ENCODE data around the gene XPO4.
"Not testable (repeated sequence)": the region's sequence is repeated elsewhere in the genome, so short reads cannot be mapped to it uniquely, and the experiment has no call there.

The XPO4 gene

DNA sequence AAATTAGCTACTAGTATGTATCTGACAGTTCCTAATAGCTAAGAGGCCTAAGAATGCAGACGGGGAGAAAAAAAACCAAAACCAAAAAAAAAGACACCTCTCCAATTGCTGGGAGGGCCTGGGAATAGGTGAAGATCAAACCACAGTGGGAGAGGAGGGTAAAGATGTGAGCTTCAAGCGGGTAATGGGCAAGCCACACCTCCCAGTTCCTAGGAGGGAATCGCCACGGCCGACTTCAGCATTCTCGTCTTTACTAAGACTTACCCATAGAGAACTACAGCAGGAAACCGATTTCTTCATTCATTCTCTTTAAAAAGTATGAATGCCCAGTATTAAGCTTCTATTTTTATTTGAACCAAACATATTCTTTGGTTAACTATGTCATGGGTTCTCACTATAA is 123.1 kb downstream of the XPO4 start:
- FAIRE-seq, result no peak

DNA sequence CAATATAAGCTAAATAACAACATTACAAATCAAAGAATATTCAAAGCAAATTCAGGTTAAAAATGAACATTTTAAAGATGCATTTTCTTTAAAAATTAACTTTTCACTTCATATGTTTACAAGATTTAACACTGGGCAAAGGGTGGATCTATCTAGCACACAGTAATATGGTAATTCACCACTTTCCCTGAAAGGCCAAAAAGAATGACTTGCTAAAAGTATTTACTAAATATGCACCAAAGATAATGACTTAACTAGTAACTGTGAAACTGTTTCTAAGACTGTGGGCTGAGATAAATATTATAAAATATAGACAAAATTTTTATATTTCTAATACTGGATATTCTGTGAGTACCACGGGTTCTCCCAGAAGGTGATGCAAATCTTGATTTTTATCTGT is 124.2 kb downstream of the XPO4 start:
- peak; percentile 9 for FAIRE-seq

DNA sequence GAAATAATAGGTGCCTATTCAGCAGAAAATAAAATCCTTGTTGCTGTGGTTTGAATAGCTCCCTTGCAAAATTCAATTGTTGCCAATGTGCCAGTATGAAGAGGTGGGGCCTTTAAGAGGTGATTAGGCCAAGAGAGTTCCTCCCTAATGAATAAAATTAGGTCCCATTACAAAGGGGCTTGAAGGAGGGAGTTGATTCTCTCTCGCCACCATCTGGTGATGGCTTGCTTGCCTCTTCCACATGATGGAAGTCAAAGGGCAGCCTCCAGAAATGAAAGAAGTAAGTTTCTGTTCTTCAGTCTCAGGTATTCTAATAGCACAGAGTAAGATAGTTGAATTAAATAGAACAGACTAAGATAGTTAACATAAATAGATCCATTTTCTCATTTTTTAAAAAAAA is 125.8 kb downstream of the XPO4 start:
- no peak for FAIRE-seq

DNA sequence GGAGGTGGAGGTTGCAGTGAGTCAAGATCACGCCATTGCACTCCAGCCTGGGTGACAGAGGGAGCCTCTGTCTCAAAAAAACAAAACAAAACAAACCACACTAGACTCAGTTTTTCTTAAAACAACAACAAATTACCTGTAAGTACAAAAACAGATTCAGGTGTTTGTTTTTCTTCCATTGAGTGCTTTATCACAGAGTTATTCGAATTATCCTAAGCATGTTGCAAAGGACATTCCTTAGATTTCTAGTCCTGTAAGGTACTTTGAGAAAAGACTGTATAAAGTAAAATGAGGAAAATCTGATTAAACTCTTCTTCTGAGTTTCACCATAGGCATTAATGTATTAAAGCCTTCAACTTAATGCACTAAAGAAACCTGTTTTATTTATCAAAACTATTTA is 126.6 kb downstream of the XPO4 start:
- no peak for FAIRE-seq

DNA sequence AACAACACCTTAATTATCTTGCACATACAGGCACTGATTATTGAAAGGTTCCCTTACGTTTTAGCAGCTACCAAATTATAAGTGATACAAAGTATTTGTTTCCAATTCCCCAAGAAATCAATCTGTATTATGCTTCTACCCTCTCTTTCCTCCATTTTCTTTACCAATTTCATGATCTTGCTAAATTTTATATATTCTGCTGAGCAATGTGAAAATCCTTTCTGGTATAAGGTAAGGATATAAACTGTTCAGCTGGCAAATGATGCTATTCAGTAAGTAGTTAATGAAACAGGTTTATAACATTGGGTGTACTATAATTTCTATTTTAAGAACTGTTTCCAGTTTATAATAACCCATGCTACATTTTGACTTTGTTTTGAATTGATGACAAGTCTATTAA is 127.8 kb downstream of the XPO4 start:
- FAIRE-seq, result no peak

DNA sequence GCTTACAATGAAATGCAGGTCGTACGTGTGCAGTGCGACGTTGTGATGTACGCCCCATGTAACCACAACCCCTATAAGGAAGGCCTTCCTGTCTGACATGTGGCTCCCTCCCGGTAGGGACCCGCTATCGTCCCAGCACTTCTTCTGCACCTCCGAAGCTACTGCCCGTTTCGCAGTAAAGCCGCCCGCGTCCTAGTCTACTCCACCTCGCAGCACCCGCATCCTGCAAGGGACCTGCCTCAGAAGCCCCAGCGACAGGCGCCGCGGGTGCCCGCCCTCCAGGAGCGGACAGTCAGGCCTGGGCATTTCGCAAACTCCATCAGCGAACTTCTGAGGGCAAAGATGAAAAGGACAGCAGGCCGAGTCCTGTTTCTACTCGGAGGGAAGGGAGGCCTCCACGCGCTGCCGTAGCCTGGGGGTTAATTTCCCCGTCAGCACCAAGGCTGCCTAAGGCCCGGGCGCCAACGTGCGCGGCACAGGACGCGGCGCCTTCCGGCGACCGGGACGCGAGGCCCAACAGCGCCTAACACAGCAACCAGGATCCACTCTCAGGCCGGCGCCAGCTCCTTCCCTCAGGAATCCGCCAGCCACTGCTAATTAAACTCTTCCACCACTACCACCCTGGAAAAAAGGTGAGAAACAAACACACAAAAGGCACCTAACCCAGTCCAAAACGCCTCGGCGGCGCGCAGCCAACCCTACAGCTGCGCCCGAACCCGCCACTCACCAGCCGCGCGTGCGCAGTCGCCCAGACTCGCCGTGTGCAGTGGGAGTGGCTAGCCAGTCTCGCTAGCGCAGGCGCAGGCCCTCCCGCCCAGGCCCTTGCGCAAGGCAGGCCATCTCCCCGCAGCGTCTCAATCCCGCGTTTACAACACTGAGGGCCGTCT is 129.1 kb downstream of the XPO4 start, which contains the start of gene EEF1AKMT1:
EEF1AKMT1 (minus strand) TSS at position 768 of the 887 bp plus-strand sequence. CDS start 16,363 bp downstream, outside the sequence.
- no peak for FAIRE-seq

DNA sequence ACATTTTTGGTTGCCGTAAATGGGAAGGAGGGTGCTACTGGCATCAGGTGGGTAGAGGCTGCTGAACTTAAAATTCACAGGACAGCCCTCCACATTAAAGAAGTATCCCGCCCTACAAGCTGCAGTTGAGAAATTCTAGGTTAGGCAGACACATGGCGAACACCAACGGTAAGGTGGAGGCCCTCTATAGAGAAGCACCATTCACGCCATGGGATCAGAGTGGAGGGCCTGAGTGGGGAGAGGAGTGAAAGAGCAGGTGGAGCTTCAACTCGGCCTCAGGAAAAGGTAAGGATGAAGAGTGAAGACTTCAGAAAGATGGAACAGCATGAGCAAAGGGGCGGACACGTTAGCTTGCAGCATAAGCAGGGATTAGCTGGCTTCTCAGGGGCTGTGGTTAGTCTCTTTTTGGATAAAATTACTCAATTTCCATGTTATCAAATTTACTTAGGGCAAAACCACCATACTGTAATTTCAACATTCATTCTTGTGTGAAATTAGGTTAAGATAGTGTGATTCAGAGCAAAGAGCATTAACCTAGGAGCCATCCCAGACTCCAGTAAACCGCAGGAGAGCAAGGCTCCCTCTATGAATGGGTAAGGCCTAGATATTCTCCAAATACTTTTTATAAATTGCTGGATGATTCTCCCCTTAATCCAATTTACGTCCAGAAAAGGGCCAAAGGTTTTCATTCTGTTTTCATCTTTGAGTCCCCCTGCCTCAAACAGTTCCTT is 130.0 kb downstream of the XPO4 start:
- no peak for FAIRE-seq

DNA sequence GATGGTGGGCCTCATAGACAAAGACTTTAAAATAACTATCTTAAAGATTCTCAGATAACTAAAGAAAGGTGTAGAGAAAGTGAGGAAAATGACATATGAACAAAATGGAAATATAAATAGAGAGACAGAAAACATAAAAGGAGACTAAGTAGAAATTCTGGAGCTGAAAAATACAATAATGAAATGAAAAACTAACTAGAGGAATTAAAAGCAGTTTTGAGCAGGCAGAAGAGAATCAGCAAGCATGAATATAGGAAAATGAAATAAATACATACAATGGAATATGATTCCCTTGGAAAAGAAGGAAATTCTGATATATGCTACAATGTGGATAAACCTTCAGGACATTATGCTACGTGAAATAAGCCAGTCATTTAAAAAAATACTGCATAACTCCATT is 132.7 kb downstream of the XPO4 start:
- no peak for FAIRE-seq

DNA sequence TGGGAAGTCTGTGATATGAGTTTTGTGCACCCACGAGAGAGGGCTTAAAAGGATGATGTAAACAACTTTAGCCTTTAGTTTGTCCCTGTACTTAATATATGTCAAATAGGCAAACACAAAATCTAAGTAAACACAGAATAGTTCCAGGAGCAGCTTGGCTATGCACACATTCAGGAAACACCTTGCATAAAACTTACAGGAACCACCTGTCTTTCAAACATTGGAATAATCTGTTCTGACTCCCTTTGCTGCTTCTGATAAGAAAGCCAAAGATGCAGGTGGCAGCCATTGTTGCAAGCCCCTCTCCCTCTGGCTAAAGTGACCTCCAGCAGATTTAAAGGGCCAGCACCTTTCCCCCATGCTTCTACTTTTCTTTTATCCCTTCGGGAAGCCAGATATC is 133.5 kb downstream of the XPO4 start:
- FAIRE-seq, result no peak

DNA sequence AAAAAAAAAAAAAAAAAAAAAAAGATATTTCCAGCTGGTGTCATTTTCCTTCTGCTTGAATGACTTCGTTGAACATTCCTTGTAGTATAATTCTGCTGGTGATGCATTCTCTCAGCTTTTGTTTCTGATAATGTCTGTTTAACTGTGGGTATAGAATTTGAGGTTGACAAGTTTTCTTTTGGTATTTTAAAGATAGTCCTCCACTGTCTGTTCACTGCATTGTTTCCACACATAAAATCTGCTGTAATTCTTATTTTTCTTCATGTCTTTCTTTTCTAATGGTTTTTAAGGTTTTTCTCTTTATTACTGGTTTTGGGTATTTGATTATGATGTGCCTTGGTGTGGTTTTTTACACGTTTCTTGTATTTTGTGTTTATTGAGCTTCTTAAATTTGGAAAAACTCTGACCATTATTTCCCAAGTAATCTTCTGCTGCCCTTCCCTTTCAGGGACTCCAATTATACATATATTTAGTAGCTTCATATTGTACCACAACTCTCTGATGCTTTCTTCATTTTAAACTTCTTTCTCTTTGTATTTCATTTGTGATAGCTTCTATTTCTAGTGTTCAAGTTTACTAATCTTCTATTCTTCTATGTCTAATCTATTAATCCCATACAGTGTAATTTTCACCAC is 135.1 kb downstream of the XPO4 start:
- FAIRE-seq, result no peak

DNA sequence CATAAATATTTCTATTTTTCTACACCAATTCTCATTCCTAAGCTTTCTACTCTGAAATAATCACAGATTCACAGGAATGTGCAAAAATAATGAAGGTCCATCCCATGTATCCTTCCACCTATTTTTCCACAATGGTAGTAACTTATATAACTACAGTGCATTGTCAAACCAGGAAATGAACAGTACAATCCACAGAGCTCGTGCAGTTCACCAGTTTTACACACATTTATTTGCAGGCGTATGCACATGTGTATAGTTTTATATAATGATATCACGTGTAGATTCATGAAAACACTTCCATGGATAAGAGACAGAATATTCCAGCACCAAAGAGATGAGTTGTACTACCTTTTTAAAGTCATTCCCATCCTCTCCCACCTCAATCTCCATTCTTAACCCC is 141.7 kb downstream of the XPO4 start:
- no peak for FAIRE-seq

DNA sequence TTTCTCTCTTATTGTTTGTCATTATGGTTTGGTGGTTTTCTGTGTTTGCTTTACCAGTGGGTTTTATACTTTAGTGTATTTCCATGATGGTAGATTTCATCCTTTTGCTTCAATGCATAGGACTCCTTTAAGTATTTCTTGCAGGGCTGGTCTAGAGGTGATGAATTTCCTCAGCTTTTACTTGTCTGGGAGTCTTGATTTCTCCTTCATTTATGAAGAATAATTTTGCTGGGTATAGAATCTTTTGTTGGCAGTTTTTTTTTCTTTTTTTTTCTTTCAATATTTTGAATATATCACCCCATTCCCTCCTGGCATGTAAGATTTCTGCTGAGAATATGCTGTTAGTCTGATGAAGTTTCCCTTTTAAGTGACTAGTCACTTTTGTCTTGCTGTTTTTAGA is 148.5 kb downstream of the XPO4 start:
- FAIRE-seq, result no peak

DNA sequence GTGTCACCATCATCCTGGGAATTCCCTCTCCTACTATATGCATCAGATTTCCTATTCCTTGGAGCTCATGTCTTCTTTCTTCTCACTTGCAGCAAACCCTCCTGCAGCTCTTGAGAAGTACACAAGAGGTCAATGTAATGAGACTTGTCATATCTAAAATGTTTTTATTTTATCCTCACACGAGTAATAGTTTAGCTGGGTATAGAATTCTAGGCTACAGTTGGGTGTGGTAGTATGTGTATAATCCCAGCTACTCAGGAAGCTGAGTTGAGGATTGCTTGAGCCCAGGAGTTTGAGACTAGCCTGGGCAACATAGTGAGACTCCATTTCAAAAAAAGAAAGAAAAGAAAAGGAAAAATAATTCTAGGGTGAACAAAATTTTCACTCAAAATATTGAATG is 153.2 kb downstream of the XPO4 start:
- no peak for FAIRE-seq

DNA sequence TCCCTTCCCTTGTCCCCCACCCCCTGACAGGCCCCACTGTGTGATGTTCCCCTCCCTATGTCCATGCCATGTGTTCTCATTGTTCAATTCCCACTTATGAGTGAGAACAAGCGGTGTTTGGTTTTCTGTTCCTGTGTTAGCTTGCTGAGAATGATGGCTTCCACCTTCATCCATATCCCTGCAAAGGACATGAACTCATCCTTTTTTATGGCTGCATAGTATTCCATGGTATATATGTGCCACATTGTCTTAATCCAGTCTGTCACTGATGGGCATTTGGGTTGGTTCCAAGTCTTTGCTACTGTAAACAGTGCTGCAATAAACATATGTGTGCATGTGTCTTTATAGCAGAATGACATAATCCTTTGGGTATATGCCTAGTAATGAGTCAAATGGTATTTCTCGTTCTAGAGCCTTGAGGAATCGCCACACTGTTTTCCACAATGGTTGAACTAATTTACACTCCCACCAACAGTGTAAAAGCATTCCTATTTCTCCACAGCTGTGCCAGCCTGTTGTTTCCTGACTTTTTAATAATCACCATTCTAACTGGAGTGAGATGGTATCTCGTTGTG is 158.6 kb downstream of the XPO4 start:
- FAIRE-seq, result not testable (repeated sequence)

DNA sequence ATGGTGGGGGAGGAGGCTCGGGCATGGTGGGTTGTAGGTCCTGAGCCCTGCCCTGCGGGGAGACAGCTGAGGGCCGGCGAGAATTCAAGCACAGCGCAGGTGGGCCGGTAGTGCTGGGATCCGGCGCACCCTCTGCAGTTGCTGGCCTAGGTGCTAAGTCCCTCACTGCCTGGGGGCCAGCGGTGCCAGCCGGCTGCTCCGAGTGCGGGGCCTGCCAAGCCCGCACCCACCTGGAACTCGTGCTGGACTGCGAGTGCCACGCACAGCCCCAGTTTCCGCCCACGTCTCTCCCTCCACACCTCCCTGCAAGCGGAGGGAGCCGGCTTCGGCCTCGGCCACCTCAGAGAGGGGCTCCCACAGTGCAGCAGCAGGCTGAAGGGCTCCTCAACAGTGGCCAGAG is 162.5 kb downstream of the XPO4 start:
- FAIRE-seq, result no peak

DNA sequence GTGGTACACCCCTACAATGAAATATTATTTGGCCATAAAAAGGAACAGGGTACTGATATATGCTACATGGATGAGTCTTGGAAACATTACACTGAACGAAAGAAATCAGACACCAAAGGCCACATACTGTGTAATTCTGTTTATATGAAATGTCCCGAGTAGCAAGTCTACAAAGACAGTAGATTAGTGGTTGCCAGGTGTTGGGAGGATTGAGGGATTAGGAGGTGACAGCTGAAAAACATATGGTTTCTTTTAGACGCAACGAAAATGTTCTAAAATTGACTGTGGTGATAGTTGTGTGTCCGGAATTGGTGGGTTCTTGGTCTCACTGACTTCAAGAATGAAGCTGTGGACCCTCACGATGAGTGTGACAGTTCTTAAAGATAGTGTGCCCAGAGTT is 163.9 kb downstream of the XPO4 start:
- no peak for FAIRE-seq

DNA sequence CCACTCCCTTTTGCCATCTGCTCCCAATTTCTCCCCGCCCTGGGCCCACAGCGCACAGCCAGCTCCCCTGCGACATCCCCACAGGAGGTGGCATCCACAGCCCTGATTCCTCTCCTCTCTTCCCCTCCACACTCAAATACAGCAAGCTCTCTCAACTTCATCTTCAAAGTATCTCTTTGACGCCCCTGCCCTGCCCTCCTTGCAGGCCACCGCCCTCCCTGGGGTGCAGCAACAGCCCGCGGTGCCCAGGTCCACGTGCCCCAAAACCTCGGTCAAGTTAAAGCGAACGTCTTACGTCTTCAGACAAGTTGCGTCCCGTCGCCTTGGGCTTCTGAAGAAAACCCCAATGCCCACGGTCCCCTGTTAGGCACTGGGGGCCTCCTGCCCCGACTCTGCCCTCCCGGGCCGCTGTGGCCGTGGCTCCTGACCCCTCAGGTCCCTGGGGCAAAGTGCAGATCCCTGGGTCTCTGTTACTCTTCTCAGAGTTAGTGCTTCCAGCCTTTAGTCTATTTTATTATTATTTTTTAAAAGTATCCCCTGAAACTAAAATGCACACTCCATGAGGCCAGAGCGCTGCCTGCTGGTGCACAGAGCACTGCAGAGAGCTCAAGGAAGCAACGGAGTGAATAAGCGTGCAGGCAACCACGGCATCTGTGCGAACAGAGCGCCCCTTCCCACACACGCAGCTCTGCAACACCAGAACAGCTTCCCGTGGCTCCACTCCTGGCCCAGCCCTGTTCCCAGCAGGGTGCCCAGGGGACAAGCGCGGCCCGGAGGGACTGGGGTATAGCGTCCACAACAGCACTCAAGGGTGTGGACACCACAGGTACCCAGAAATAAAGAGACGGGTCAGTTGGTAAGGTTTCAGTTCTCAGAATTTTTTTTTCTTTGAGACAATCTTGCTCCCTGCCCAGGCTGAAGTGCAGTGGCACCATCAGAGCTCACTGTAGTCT is 172.6 kb downstream of the XPO4 start:
- no peak for FAIRE-seq

DNA sequence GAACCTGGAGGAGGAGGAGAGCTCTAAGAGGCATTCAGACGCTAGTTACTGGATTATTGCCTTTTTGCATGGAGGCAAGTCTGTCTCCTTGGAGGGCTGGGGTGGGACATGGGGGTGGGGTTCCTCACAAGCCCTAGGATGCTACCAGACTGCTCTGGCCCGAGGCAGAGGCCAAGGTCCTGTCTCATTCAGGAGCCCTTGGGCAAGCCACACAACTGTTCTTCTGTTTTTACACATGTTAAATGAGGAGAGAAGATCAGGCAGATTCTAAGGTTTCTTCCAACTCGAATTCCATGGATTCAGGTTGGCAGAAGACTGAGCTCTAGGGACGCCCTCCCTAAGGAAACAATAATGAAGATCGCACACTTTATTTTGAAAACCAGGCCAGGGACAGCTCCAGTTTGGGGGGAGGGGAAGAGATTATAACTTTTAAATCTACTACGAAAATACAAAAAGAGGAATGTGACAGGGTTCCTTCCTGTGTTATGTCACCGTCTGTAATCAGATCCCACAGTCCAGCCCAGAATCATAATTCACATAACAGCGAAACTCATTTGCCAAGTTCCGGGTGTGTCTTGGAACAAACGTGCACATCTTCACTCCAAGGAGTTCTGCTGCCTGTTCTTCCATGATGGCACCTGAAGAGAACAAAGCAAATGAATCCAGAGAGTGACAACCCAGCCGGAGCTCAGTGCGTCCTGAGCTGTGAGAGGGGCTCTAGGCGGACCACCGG is 173.8 kb downstream of the XPO4 start:
- FAIRE-seq, result no peak

DNA sequence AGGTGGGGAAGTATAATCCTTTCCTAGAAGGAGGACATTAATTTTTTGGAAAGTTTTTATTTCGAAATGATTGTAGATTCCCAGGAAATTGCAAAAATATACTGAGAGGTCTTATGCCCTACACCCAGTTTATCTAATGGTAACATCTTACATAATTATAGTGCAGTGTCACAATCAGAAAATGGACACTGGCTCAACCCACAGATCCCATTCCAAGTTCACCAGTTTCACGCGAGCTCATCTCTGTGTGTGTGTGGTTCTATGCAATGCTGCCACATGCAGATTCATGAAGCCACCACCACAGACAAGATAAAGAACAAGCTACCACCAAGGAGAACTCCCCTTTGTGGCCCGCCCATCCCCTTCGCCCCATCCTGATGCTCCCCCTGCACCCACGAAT is 174.7 kb downstream of the XPO4 start:
- no peak for FAIRE-seq
